Hematopoietic multipotent progenitor cell treated with erythropoietin and hydrocortisone succinate and interleukin-3 and kit ligand, for 8 days (in vitro differentiated cells): Measurements from ENCODE around the gene ZFYVE26.
"Not testable (repeated sequence)": the region's sequence is repeated elsewhere in the genome, so short reads cannot be mapped to it uniquely, and the experiment has no call there.

Source experiments
- DNase-seq: peaks from one replicate; pipeline ENCODE4 v3.0.0-alpha.2; 2015

The ZFYVE26 gene

GRCh38 chr14:67749341-67750084, 66.9 kb downstream of the ZFYVE26 start:
- no peak for DNase-seq

- DNase-seq, result no peak
Observed at GRCh38 chr14:67748312-67748711, 68.1 kb downstream of the ZFYVE26 start.

- DNase-seq, result no peak
Observed at GRCh38 chr14:67746927-67747326, 69.5 kb downstream of the ZFYVE26 start.

GRCh38 chr14:67744046-67744445, 72.3 kb downstream of the ZFYVE26 start:
- DNase-seq, result no peak

GRCh38 chr14:67738740-67739504, 77.5 kb downstream of the ZFYVE26 start:
- no peak for DNase-seq

GRCh38 chr14:67736771-67737170, 79.6 kb downstream of the ZFYVE26 start:
- DNase-seq, result peak; percentile 11

- DNase-seq, result no peak
Observed at GRCh38 chr14:67735336-67736147, 80.8 kb downstream of the ZFYVE26 start.

- no peak for DNase-seq
Observed at GRCh38 chr14:67734675-67735074, 81.7 kb downstream of the ZFYVE26 start.

GRCh38 chr14:67733616-67734015, 82.8 kb downstream of the ZFYVE26 start:
- no peak for DNase-seq

GRCh38 chr14:67729072-67729885, 87.1 kb downstream of the ZFYVE26 start:
- DNase-seq, result no peak

- DNase-seq, result no peak
Observed at GRCh38 chr14:67728258-67728657, 88.1 kb downstream of the ZFYVE26 start.

GRCh38 chr14:67727361-67727760, 89.0 kb downstream of the ZFYVE26 start:
- no peak for DNase-seq

- DNase-seq, result no peak
Observed at GRCh38 chr14:67725171-67725570, 91.2 kb downstream of the ZFYVE26 start.

- DNase-seq, result no peak
Observed at GRCh38 chr14:67722293-67722692, 94.1 kb downstream of the ZFYVE26 start.

- DNase-seq, result no peak
Observed at GRCh38 chr14:67721875-67722274, 94.5 kb downstream of the ZFYVE26 start.

GRCh38 chr14:67719866-67720265, 96.5 kb downstream of the ZFYVE26 start:
- no peak for DNase-seq

- DNase-seq, result not testable (repeated sequence)
Observed at GRCh38 chr14:67719385-67719784, 97.0 kb downstream of the ZFYVE26 start.

GRCh38 chr14:67718265-67718664, 98.1 kb downstream of the ZFYVE26 start:
- DNase-seq, result no peak

GRCh38 chr14:67717048-67717447, 99.3 kb downstream of the ZFYVE26 start:
- no peak for DNase-seq

- no peak for DNase-seq
Observed at GRCh38 chr14:67710209-67710608, 106.2 kb downstream of the ZFYVE26 start.

- DNase-seq, result not testable (repeated sequence)
Observed at GRCh38 chr14:67709796-67710195, 106.6 kb downstream of the ZFYVE26 start.

- not testable (repeated sequence) for DNase-seq
Observed at GRCh38 chr14:67709346-67709745, 107.0 kb downstream of the ZFYVE26 start.

- no peak for DNase-seq
Observed at GRCh38 chr14:67705211-67705610, 111.2 kb downstream of the ZFYVE26 start.
